ENCODE data around the gene ZNRF1. TPM values are rescaled to one million over a fixed set of nuclear protein-coding genes. Genes with fewer than 3 reads are reported as not detected.
A peak's percentile ranks its signal among the peaks of the same experiment; 100 is the strongest.
"Not testable (repeated sequence)": the region's sequence is repeated elsewhere in the genome, so short reads cannot be mapped to it uniquely, and the experiment has no call there.

ZNRF1 gene
- total and polyA plus RNA-seq, 4 donors: 7.9 to 10.9 (median 9.2) TPM

GRCh38 chr16:75026239-75026891, 27.5 kb downstream of the ZNRF1 start:
- H3K27ac ChIP-seq (ENCODE audit: low read depth in 1 of 2, low read length in 2 of 2): peak overlapping the region in 1 of 2 donors; percentile 46
- WGBS: 75% methylated on average over 10 of the region's 10 CpGs
- not testable (repeated sequence) for H3K4me1 ChIP-seq (ENCODE audit: control insufficient read depth in 4 of 4, insufficient read depth in 4 of 4, low read length in 3 of 4); DNase-seq (ENCODE audit: low spot score); H3K27me3 ChIP-seq (ENCODE audit: control insufficient read depth in 4 of 4, insufficient read depth in 4 of 4, low read length in 3 of 4); H3K9me3 ChIP-seq (ENCODE audit: control insufficient read depth in 4 of 4, low read length in 3 of 4); H3K36me3 ChIP-seq (ENCODE audit: control insufficient read depth in 4 of 4, insufficient read depth in 3 of 4, low read depth in 1 of 4, low read length in 3 of 4); H3K4me3 ChIP-seq (ENCODE audit: low read depth in 1 of 3, low read length in 3 of 3); H3K9ac ChIP-seq (ENCODE audit: low read depth in 1 of 2, low read length in 2 of 2)
- TF ChIP-seq RXRA (IDR thresholded peaks at IDR 0.05): peak; percentile 78 to 82
- TF ChIP-seq HNF4G (IDR thresholded peaks at IDR 0.05): peak; percentile 6
- TF ChIP-seq HNF4A (conservative IDR thresholded peaks at IDR 0.05): peak; percentile 59 to 68
- TF ChIP-seq MAX (IDR thresholded peaks at IDR 0.05): peak; percentile 37
- peak in 1 of 2 donors; percentile 51 for TF ChIP-seq RAD21 (IDR thresholded peaks at IDR 0.05)
- TF ChIP-seq JUND (IDR thresholded peaks at IDR 0.05): peak; percentile 86 to 95
- TF ChIP-seq NR2F2 (IDR thresholded peaks at IDR 0.05): peak; percentile 68
- TF ChIP-seq EGR1 (IDR thresholded peaks at IDR 0.05; ENCODE audit: low read depth in 2 of 2): peak in 1 of 2 donors; percentile 74
- peak; percentile 76 for TF ChIP-seq SP1 (IDR thresholded peaks at IDR 0.05)

GRCh38 chr16:75026892-75027391, 28.1 kb downstream of the ZNRF1 start:
- Histone ChIP-seq H3K27me3 (ENCODE audit: control insufficient read depth in 4 of 4, insufficient read depth in 4 of 4, low read length in 3 of 4) (no peaks in the 10 kb centered on the region), H3K4me1 (ENCODE audit: control insufficient read depth in 4 of 4, insufficient read depth in 4 of 4, low read length in 3 of 4) (peaks cover 0 to 2% (median 1%) of the 10 kb centered on the region in 4 donors), H3K4me3 (ENCODE audit: low read depth in 1 of 3, low read length in 3 of 3) (no peak overlapping the region), H3K27ac (ENCODE audit: low read depth in 1 of 2, low read length in 2 of 2) (peak overlapping the region in 1 of 2 donors; percentile 46), H3K9ac (ENCODE audit: low read depth in 1 of 2, low read length in 2 of 2) (no peak overlapping the region), H3K36me3 (ENCODE audit: control insufficient read depth in 4 of 4, insufficient read depth in 3 of 4, low read depth in 1 of 4, low read length in 3 of 4) (no peaks in the 10 kb centered on the region), H3K9me3 (ENCODE audit: control insufficient read depth in 4 of 4, low read length in 3 of 4) (no peaks in the 10 kb centered on the region)
- 96% methylated on average over 2 of the region's 2 CpGs for WGBS
- TF ChIP-seq REST (IDR thresholded peaks at IDR 0.05) (no peak), JUND (IDR thresholded peaks at IDR 0.05) (no peak), HNF4G (IDR thresholded peaks at IDR 0.05) (no peak), MAX (IDR thresholded peaks at IDR 0.05) (no peak), FOXA2 (IDR thresholded peaks at IDR 0.05) (no peak), EGR1 (IDR thresholded peaks at IDR 0.05; ENCODE audit: low read depth in 2 of 2) (no peak), ATF3 (IDR thresholded peaks at IDR 0.05) (no peak), TAF1 (conservative IDR thresholded peaks at IDR 0.05) (no peak), GABPA (IDR thresholded peaks at IDR 0.05 in 1 of 2, conservative IDR thresholded peaks at IDR 0.05 in 1 of 2) (no peak), RAD21 (IDR thresholded peaks at IDR 0.05) (no peak), YY1 (IDR thresholded peaks at IDR 0.05) (no peak), FOXA1 (IDR thresholded peaks at IDR 0.05) (no peak), SP1 (IDR thresholded peaks at IDR 0.05) (no peak), NR2F2 (IDR thresholded peaks at IDR 0.05) (no peak), HNF4A (conservative IDR thresholded peaks at IDR 0.05) (no peak), RXRA (IDR thresholded peaks at IDR 0.05) (no peak)
- TF ChIP-seq, protein P1, sequence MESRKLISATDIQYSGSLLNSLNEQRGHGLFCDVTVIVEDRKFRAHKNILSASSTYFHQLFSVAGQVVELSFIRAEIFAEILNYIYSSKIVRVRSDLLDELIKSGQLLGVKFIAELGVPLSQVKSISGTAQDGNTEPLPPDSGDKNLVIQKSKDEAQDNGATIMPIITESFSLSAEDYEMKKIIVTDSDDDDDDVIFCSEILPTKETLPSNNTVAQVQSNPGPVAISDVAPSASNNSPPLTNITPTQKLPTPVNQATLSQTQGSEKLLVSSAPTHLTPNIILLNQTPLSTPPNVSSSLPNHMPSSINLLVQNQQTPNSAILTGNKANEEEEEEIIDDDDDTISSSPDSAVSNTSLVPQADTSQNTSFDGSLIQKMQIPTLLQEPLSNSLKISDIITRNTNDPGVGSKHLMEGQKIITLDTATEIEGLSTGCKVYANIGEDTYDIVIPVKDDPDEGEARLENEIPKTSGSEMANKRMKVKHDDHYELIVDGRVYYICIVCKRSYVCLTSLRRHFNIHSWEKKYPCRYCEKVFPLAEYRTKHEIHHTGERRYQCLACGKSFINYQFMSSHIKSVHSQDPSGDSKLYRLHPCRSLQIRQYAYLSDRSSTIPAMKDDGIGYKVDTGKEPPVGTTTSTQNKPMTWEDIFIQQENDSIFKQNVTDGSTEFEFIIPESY (IDR thresholded peaks at IDR 0.05): no peak
- TF ChIP-seq, protein P2, sequence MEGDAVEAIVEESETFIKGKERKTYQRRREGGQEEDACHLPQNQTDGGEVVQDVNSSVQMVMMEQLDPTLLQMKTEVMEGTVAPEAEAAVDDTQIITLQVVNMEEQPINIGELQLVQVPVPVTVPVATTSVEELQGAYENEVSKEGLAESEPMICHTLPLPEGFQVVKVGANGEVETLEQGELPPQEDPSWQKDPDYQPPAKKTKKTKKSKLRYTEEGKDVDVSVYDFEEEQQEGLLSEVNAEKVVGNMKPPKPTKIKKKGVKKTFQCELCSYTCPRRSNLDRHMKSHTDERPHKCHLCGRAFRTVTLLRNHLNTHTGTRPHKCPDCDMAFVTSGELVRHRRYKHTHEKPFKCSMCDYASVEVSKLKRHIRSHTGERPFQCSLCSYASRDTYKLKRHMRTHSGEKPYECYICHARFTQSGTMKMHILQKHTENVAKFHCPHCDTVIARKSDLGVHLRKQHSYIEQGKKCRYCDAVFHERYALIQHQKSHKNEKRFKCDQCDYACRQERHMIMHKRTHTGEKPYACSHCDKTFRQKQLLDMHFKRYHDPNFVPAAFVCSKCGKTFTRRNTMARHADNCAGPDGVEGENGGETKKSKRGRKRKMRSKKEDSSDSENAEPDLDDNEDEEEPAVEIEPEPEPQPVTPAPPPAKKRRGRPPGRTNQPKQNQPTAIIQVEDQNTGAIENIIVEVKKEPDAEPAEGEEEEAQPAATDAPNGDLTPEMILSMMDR (IDR thresholded peaks at IDR 0.05; ENCODE audit: low read depth, low read length, missing input control): no peak
- DNase-seq (ENCODE audit: low spot score): no peak
